Fibroblast of villous mesenchyme (primary cell): ENCODE results near the gene CIC. TPM values are rescaled to one million over a fixed set of nuclear protein-coding genes. Genes with fewer than 3 reads are reported as not detected.

ENCODE experiments used
- DNase-seq: peaks from one replicate; pipeline ENCODE4 v3.0.0-alpha.2; 2010; ENCODE audit warnings: low read depth
- H3K4me3 ChIP-seq: 2 replicates; pipeline ENCODE4 v1.5.1; 2011; ENCODE audit warnings: low read depth, mild to moderate bottlenecking, low read length
- CTCF ChIP-seq: IDR thresholded peaks from 2 replicates; pipeline ENCODE4 v1.5.1; 2012; ENCODE audit warnings: low read depth, mild to moderate bottlenecking, low read length; ENCODE audit not compliant: insufficient read depth
- total RNA-seq: library from RNA; depleted of rRNA; stranded (reverse); fragments of >200 nt; gene quantifications from 2 replicates; pipeline ENCODE4 v1.2.3, GENCODE V29; 2012

CIC gene
- 23.7 and 26.7 TPM in 2 replicates for total RNA-seq

GRCh38 chr19:42268704-42269477, at the start of gene CIC:
TSS of gene CIC (plus strand) at chr19:42269252. CDS start at chr19:42271784, 2,532 bp downstream.
- DNase-seq, result peak; percentile 100
- no peak for TF ChIP-seq CTCF

GRCh38 chr19:42219812-42220750, 49.0 kb upstream of the CIC start, which contains the start of gene ZNF526:
TSS of gene ZNF526 (plus strand) at chr19:42220312. CDS start at chr19:42224404, 4,092 bp downstream.
- TF ChIP-seq CTCF, result no peak
- H3K4me3 ChIP-seq, result peak within 1 kb of the TSS; percentile 97
- peak; percentile 97 for DNase-seq

More at GRCh38 chr19:42268704-42269477, at the start of gene CIC:
- H3K4me3 ChIP-seq, result peak within 1 kb of the TSS; percentile 84

GRCh38 chr19:42220751-42221097, 48.3 kb upstream of the CIC start:
- peak overlapping the region; percentile 97 for H3K4me3 ChIP-seq
- no peak for DNase-seq
- no peak for TF ChIP-seq CTCF

- TF ChIP-seq CTCF, result no peak
- DNase-seq, result no peak
- no peak overlapping the region for H3K4me3 ChIP-seq
Observed at GRCh38 chr19:42224940-42225717, 43.9 kb upstream of the CIC start.

- no peak for DNase-seq
- TF ChIP-seq CTCF, result no peak
- no peak overlapping the region for H3K4me3 ChIP-seq
Observed at GRCh38 chr19:42225718-42226292, 43.2 kb upstream of the CIC start.

- no peak for TF ChIP-seq CTCF
- no peak for DNase-seq
- no peak overlapping the region for H3K4me3 ChIP-seq
Observed at GRCh38 chr19:42226886-42227285, 42.2 kb upstream of the CIC start.
